Upper lobe of left lung (tissue), 4 donors: ENCODE measurements around the gene AOC2.

Source experiments
- EP300 ChIP-seq, 4 donors: sonication (generic); formaldehyde crosslinking; IDR thresholded peaks; one replicate each; pipeline ENCODE4 v1.5.1; 2017; ENCODE audit warnings: antibody characterized with exemption in 4 of 4, control low read depth in 2 of 4
- POLR2A ChIP-seq, 4 donors: fragments of 450-650 bp; IDR thresholded peaks; one replicate each; pipeline ENCODE4 v1.5.1; 2016 to 2017; ENCODE audit warnings: antibody characterized with exemption in 4 of 4, mild to moderate bottlenecking in 2 of 4
- POLR2AphosphoS5 ChIP-seq, 2 donors: sonication (generic); formaldehyde crosslinking; IDR thresholded peaks; one replicate each; pipeline ENCODE4 v1.5.1; 2017; ENCODE audit warnings: antibody characterized with exemption in 2 of 2
- TF ChIP-seq, protein P1 (sequence below), 6 experiments: fragments of 450-650 bp in 4 of 6; fragments of 200-600 bp in 2 of 6; sonication (generic) in 2 of 6; IDR thresholded peaks; one replicate each; pipeline ENCODE4 v1.5.1; 2016 to 2019; ENCODE audit warnings: antibody characterized with exemption in 6 of 6

DNA sequence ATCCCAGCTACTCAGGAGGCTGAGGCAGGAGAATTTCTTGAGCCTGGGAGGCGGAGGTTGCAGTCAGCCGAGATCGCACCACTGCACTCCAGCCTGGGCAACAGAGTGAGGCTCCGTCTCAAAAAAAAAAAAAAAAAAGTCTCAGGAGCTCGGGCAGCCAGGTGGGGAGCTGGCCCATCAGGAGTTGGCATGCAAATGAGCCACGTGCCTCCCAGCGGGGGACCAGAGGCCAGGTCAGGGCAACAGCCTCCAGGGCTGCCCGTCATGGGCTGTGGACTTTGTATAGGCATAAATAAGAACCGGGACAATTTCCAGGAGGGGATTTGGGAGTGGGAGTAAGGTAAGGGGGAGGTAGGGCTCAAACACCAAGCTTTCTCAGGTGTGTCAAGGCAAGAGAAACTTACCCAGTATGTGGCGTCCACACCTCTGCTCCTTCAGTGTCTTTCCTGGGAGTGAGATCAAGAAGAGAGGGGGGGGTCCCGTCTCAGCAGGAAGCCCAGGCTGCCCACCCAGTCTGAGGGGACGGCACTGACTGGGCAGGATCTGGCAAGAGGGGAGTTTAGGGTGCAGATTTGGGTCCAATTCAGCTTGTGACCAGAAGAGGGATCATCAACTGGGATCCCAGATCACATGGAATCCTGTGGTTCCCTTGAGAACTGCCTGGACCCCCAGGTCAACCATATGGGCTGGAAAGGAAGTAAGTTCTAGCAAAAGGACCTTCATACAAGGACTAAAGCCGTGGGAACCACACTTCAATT is 33.9 kb downstream of the AOC2 start:
- TF ChIP-seq POLR2A (IDR thresholded peaks at IDR 0.05) (no peak), POLR2AphosphoS5 (IDR thresholded peaks at IDR 0.05) (no peak), EP300 (IDR thresholded peaks at IDR 0.05) (no peak)
- TF ChIP-seq, protein P1, sequence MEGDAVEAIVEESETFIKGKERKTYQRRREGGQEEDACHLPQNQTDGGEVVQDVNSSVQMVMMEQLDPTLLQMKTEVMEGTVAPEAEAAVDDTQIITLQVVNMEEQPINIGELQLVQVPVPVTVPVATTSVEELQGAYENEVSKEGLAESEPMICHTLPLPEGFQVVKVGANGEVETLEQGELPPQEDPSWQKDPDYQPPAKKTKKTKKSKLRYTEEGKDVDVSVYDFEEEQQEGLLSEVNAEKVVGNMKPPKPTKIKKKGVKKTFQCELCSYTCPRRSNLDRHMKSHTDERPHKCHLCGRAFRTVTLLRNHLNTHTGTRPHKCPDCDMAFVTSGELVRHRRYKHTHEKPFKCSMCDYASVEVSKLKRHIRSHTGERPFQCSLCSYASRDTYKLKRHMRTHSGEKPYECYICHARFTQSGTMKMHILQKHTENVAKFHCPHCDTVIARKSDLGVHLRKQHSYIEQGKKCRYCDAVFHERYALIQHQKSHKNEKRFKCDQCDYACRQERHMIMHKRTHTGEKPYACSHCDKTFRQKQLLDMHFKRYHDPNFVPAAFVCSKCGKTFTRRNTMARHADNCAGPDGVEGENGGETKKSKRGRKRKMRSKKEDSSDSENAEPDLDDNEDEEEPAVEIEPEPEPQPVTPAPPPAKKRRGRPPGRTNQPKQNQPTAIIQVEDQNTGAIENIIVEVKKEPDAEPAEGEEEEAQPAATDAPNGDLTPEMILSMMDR (IDR thresholded peaks at IDR 0.05): no peak
